T-helper 2 cell treated with Interferon-gamma antibody and Interleukin-4, amounts not matched to agents 5 μg/mL and 100 μg/mL, for 36 hours (primary cell): ENCODE measurements around the gene NACC2.
A peak's percentile ranks its signal among the peaks of the same experiment; 100 is the strongest.

ENCODE experiments used
- DNase-seq: peaks from one replicate; pipeline ENCODE4 v3.0.0; 2021; ENCODE audit warnings: low spot score
- H3K27ac Mint-ChIP-seq: one replicate; pipeline ENCODE4 v1.8.0; 2021; ENCODE audit warnings: mild to moderate bottlenecking, mixed read lengths
- H3K27me3 Mint-ChIP-seq: one replicate; pipeline ENCODE4 v1.8.0; 2021; ENCODE audit warnings: low read depth, mixed read lengths
- H3K36me3 Mint-ChIP-seq: one replicate; pipeline ENCODE4 v1.8.0; 2021; ENCODE audit warnings: low read depth, mixed read lengths
- H3K4me1 Mint-ChIP-seq: one replicate; pipeline ENCODE4 v1.8.0; 2021; ENCODE audit warnings: low read depth, mixed read lengths
- H3K4me3 Mint-ChIP-seq: one replicate; pipeline ENCODE4 v1.8.0; 2022; ENCODE audit warnings: mild to moderate bottlenecking, moderate library complexity, mixed read lengths
- H3K9me3 Mint-ChIP-seq: one replicate; pipeline ENCODE4 v1.8.0; 2021; ENCODE audit warnings: mixed read lengths

The NACC2 gene

DNA sequence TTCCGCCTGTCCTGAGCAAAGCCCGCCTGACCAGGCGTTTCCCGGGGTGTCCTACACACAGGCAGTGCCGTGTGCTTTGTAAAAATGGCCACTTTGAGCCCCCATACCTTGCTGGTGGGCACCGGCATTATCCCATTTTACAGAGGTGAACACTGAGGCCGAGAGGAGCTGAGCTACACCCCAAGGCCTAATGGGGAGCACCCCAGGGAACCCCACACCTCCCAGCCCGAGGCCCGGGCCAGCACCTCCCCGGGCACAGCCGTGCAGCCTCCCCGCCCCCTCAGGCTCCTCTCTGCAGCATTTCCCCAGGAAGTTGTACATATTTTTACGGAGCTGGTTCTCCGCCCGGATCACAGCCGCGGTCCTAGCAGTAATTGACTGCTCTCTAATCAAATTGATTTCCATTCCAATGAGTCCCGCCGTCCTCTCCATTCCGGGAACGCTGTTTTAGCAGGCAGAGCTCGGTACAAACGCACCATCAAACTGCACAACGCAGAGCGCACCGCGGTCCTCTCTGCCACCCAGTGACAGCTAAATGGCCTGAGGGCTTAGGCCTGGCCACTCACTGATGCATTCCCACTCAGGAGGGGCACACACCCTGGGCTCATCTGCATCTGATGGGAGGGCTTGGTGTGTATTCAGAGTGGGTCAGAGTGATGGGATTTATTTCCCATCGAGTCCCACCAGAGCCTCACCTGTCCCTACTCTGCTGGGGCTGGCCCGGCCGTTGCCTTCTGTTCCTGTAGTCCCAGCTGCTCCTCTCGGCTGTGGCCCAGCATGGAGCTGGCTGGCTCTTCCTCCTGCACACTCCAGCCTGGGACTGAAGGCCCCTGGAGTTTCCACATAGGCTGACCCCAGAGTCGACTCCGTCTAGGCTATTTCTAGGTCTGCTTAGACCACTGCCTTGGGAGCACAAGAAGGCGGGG is 97.7 kb downstream of the NACC2 start:
- Mint-ChIP-seq H3K36me3 (no peaks in the 10 kb centered on the region), H3K4me1 (no peaks in the 10 kb centered on the region), H3K4me3 (no peak overlapping the region), H3K9me3 (no peaks in the 10 kb centered on the region), H3K27ac (no peak overlapping the region), H3K27me3 (no peaks in the 10 kb centered on the region)
- DNase-seq: no peak

DNA sequence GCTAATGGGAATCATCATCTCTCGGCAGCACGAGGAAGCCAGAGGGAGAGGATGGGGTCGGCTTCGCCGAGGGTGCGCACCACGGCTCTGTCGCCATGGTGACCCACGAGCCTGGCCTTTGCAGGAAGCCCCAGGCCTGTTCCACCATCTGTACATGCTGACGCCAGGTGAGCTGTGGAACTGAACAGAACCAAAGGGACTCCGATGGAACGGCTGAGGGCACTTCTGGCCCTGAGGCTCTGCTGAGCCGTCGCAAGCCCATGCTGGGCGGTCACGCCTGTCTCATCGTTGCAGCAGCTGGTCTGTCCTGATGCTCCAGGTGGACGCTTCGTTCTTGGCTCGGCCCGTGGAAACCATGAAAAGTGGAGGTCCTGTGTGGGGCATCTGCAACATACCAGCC is 99.3 kb downstream of the NACC2 start:
- no peak overlapping the region for H3K27ac Mint-ChIP-seq
- H3K4me1 Mint-ChIP-seq: no peaks in the 10 kb centered on the region
- no peak overlapping the region for H3K4me3 Mint-ChIP-seq
- DNase-seq: no peak
- no peaks in the 10 kb centered on the region for H3K27me3 Mint-ChIP-seq
- H3K36me3 Mint-ChIP-seq: no peaks in the 10 kb centered on the region
- H3K9me3 Mint-ChIP-seq: no peaks in the 10 kb centered on the region

DNA sequence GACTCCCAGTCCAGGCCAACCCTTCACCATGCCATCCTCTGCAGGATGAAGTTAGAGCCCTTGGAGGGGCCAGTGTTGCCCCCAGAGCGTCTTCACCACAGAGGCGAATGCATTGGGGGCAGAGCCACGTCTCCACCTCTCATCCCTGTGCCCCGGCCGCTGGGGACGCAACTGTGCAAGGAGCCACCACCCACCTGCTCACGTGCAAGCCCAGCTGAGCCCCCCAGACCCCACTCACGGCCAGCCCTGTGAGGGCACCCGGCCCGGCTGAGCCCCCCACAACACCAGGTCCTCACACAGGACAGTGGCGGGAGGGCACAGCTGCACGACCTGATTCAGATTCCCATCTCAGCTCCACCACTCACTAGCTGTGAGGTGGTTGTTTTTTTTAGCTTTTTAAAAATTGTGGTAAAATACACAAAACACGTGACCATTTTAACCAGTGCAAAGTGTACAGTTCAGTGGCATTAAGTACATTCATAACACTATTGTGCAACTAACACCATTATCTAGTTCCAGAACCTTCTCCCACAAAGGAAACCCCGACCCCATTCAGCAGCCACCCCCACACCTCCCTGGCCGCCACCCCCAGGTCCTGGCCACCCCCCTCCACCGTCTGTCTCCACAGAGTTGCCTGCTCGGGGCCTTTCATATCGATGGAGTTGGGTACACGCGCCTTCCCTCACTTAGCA is 100.4 kb downstream of the NACC2 start:
- no peaks in the 10 kb centered on the region for H3K36me3 Mint-ChIP-seq
- no peaks in the 10 kb centered on the region for H3K9me3 Mint-ChIP-seq
- DNase-seq: no peak
- no peaks in the 10 kb centered on the region for H3K4me1 Mint-ChIP-seq
- H3K27me3 Mint-ChIP-seq: peaks cover 2% of the 10 kb centered on the region
- no peak overlapping the region for H3K27ac Mint-ChIP-seq
- no peak overlapping the region for H3K4me3 Mint-ChIP-seq

DNA sequence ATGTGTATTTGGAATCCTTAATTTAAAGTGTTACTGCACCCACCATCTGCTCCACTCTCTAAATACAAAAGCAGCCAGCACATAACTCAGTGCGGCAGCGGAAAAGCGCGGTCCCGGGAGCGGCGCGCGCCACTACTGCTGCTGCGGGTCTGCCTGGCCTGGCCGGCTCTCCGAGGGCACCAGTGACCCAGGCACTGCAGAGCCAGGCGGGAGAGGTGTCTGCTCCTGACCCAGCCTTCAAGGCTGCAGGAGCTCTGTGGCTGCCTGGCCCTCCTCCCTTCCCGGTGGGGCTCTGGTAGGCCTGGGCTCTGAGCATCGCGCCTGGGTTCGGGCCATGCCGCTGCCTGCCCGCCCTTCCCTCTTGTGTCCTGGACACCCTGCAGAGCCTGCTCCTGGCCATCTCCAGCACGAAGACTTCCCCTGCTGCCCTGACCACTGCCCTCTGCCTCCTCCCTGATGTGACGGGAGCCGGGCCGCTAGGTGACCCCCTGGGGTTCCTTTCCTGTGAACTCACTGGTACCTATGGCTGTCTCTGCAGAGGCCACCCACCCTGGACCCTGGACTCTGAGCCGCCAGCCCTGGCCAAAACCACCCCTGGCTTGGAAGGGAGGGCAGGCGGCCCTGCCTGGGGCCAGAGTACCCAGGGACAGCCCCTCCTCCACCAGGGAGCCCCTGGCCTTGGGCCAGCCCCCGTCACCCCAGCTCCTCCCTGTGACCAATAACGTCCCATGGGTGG is 101.2 kb downstream of the NACC2 start:
- peaks cover 3% of the 10 kb centered on the region for H3K27me3 Mint-ChIP-seq
- no peaks in the 10 kb centered on the region for H3K9me3 Mint-ChIP-seq
- H3K4me3 Mint-ChIP-seq: no peak overlapping the region
- no peaks in the 10 kb centered on the region for H3K36me3 Mint-ChIP-seq
- no peak for DNase-seq
- H3K4me1 Mint-ChIP-seq: no peaks in the 10 kb centered on the region
- no peak overlapping the region for H3K27ac Mint-ChIP-seq

DNA sequence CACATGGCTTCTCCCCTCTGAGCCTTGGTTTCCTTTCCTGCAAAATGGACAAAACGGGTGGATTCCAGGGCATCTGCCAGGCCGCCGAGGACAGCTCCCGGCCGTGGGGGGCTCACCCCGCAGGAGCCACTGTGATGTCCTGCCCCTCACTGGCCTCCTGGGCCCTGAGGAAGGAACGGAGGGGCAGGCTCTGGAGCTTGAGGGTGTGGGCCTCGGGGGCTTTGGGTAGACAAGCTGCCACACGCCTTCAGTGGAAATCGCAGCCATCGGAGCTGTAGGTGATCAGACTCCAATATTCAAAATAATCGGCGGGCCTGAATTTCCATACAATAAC is 101.7 kb downstream of the NACC2 start:
- no peaks in the 10 kb centered on the region for H3K9me3 Mint-ChIP-seq

DNA sequence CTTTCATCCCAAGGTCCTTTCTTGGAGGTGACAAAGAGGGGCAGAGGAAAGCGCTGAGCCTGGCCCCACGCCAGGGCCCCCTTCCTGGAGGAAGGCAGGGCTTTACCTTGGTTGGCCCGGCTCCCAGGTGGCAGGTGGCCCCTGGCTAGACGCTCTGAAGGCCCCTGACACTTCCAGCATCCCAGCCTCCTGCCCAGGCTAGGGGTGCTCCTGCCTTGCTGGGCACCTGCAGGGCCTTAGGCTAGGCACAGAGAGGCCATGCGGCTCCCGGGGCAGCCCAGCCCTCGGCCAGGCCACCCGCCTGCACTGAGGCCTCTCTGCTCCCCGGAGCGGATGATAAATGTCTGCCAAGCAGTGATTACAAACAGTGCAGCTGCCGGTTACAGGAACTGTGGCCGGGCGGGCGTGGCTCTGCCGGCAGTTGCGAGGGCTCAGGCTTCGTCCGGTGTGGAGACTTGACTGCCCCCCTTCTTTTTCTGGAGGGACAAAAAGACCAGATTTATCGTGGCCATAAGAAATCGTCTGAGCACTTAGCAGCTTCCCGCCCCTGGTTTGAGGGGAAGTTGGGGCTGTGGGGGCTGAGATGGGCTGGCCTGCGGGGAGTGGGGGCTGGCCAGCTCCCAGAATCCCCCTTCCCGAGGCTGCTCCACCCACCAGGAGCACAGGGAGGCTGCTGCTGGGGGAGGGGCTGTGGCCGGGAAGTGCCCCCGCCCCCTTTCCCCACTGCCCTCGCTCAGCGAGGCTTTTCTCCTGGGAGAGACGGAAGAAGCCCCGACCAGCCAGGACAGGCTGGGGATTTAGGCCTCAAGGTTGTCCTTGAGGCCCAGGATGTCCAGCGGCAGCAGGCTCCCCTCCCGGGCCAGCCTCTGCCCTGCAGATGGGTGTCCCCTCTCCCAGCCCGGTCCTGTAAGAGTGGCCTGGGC is 102.3 kb downstream of the NACC2 start:
- Mint-ChIP-seq H3K36me3 (no peaks in the 10 kb centered on the region), H3K4me3 (no peak overlapping the region), H3K27me3 (peaks cover 3% of the 10 kb centered on the region), H3K4me1 (no peaks in the 10 kb centered on the region), H3K27ac (no peak overlapping the region), H3K9me3 (no peaks in the 10 kb centered on the region)
- DNase-seq: peak; percentile 22

More for the DNA sequence above, 101.7 kb downstream of the NACC2 start:
- DNase-seq: no peak
- no peak overlapping the region for H3K27ac Mint-ChIP-seq
- no peaks in the 10 kb centered on the region for H3K36me3 Mint-ChIP-seq
- no peak overlapping the region for H3K4me3 Mint-ChIP-seq
- no peaks in the 10 kb centered on the region for H3K4me1 Mint-ChIP-seq
- peaks cover 3% of the 10 kb centered on the region for H3K27me3 Mint-ChIP-seq

DNA sequence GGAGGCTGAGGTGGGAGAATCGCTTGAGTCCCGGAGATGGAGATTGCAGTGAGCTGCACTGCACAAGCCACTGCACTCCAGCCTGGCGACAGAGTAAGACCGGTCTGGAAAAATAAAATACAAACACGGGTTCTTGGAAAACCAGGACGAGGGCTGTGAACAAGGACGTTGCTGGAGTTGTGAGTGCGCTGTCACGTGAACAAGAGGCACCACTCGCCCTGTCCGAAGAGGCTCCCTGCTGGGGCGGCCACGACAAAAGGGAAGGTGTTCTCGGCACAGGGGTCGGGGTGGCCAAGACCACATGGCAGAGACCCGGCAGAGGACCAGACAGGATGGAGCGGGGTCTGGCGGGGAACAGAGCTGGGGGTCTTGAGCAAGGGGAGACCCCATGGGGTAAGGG is 103.3 kb downstream of the NACC2 start:
- no peaks in the 10 kb centered on the region for H3K9me3 Mint-ChIP-seq
- H3K36me3 Mint-ChIP-seq: no peaks in the 10 kb centered on the region
- no peak overlapping the region for H3K4me3 Mint-ChIP-seq
- H3K4me1 Mint-ChIP-seq: no peaks in the 10 kb centered on the region
- DNase-seq: no peak
- no peak overlapping the region for H3K27ac Mint-ChIP-seq
- H3K27me3 Mint-ChIP-seq: peaks cover 3% of the 10 kb centered on the region

DNA sequence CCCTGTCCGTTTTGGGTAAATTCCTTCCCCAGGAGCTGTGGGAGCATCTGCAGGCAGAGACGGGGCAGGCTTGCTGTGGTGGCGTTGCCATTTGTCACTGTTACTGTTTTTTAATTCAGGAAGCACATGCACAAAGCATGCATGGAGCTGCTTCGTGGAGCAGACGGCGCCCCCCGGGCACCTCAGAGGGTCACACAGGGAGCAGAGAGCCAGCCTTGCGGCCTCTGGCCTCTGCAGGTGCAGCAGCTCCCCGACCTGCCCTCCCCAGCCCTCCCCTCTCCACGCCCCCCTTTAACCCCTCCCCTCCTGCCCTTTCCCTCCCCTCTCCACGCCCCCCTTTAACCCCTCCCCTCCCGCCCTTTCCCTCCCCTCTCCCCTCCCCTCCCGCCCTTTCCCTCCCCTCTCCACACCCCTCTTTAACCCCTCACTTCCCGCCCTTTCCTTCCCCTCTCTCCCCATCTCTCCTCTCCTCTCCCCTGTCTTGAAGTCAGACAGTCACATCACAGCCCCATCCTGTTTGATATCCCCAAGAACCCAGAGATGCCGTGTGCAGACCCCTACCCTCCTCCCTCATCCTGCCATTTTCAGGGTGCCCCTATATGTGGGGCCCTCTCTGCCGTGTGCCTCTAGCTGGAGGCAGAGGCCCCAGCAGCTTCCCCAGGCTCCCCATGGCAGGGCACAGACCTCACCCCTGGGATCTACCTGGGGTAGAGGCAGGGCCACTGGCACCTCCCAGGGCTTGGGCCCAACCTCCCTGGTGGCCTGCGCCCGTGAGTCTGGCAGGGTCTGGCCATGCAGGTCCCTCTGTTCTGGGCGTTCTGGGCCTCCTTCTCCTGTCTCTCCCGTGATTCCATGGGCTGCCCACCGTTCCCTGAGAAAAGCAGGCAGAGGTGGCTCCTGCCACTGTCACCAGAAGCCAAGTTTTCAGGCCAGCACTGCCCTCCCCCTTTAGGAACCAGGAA is 104.3 kb downstream of the NACC2 start:
- no peaks in the 10 kb centered on the region for H3K36me3 Mint-ChIP-seq
- no peak overlapping the region for H3K27ac Mint-ChIP-seq
- no peak for DNase-seq
- H3K4me1 Mint-ChIP-seq: no peaks in the 10 kb centered on the region
- H3K4me3 Mint-ChIP-seq: no peak overlapping the region
- H3K9me3 Mint-ChIP-seq: no peaks in the 10 kb centered on the region
- H3K27me3 Mint-ChIP-seq: peaks cover 3% of the 10 kb centered on the region

DNA sequence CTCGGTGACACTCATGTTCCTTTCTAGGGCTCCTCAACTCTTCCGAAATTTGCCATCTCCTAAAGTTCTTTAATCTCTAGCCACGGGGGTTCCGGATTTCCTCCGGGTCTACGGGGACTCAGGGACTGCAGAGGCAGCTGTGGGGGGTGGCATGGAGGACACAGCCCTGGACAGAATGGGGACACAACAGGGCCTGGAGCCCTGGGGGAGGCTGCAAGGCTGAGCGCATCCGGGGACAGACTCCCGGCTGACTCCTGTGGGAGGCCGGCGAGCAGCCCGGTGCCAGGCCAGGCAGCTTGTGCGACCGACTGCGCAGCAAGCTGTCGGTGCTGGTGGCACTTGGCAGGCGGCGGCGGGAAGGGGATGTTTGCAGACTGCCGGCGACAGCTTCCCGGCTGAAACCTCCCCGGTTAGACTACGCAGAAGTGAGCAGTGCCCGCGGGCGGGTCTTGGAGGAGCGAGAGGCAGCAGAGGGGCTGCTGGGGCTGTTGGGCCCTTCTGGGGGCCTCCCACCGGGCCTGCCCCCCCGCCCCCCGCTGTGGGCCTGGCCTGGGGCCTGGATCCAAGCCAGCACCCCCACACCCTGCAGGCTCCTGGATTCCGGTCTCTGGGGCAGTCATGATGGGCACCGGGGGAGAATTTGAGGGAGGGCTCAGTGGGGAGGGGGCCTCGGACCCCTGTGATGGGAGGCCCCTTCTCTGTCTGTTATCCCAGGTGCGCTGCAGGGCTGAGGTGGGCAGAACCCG is 105.2 kb downstream of the NACC2 start:
- Mint-ChIP-seq H3K27ac (no peak overlapping the region), H3K4me1 (no peaks in the 10 kb centered on the region), H3K27me3 (peaks cover 3% of the 10 kb centered on the region), H3K36me3 (no peaks in the 10 kb centered on the region), H3K9me3 (no peaks in the 10 kb centered on the region), H3K4me3 (no peak overlapping the region)
- DNase-seq: no peak

DNA sequence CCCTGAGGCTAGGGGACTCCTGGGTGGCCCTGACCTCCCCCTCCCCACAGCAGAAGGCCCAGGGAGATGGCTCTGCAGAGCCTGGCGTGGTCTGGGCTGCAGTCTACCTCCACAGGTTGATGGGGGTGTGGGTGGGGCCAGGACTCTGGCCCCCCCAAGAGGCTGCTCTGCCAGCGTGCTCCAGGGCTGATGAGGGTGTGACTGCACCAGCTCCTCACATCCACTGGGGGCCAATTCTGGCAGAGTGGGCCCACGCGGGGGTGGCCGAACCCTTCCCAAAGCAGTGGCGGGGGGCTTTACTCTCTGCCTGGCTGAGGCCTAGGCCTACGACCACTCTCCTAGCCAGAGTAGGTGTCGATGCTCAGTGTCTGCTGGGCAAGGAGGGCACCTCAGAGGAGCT is 105.9 kb downstream of the NACC2 start:
- H3K4me1 Mint-ChIP-seq: no peaks in the 10 kb centered on the region
- no peaks in the 10 kb centered on the region for H3K36me3 Mint-ChIP-seq
- H3K4me3 Mint-ChIP-seq: no peak overlapping the region
- peaks cover 3% of the 10 kb centered on the region for H3K27me3 Mint-ChIP-seq
- H3K9me3 Mint-ChIP-seq: no peaks in the 10 kb centered on the region
- no peak overlapping the region for H3K27ac Mint-ChIP-seq
- DNase-seq: no peak

DNA sequence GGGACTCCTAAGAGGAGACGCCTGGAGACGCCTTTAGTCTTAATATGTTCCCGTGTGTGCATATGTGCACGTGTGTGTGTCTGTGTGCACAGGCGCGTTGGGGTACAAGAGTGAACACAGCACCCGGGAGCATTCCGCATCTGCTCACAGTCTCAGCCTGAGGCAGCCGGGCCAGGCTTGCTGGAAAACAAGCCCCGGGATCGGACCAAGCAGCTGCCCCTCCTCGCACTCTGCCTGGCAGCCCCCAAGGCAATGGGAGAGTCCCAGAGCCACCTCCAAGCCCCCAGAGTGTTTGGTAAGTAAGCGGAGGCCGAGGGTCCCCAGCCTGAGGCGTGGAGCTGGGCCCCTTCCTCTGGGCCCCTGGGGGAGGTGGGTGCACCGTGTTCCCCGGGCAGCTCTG is 106.6 kb downstream of the NACC2 start:
- DNase-seq: no peak
- no peaks in the 10 kb centered on the region for H3K4me1 Mint-ChIP-seq
- no peak overlapping the region for H3K4me3 Mint-ChIP-seq
- no peaks in the 10 kb centered on the region for H3K36me3 Mint-ChIP-seq
- H3K27ac Mint-ChIP-seq: no peak overlapping the region
- peaks cover 3% of the 10 kb centered on the region for H3K27me3 Mint-ChIP-seq
- no peaks in the 10 kb centered on the region for H3K9me3 Mint-ChIP-seq

DNA sequence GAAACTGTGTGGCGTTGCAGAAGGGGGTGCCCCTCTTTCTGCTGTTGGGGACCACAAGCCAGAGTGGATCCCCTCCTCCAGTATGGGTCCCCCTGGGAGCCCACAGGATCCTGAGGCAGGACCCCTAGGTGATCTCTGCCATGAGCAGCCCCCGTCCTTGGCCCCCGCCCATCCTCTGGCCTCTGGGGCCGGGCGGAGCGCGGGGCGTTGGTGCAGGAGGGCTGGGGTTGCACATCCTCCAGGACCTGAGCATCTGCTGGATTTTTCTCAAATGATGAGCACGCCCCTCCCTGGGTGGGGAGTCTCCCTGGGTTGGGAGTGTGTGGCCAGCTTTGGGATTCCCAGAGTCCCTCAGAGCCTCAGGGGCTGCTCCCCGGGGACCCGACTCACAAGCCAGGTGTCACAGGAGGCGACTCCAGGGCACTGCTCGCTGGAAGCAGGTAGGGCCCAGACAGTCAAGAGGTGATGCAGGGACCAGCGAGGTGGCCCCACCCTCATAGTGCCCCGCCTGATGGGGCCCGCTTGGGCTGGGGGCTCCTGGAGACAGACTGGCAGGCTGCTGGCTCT is 107.2 kb downstream of the NACC2 start:
- no peak overlapping the region for H3K27ac Mint-ChIP-seq
- H3K9me3 Mint-ChIP-seq: no peaks in the 10 kb centered on the region
- H3K36me3 Mint-ChIP-seq: no peaks in the 10 kb centered on the region
- H3K4me3 Mint-ChIP-seq: no peak overlapping the region
- DNase-seq: no peak
- H3K4me1 Mint-ChIP-seq: no peaks in the 10 kb centered on the region
- peaks cover 3% of the 10 kb centered on the region for H3K27me3 Mint-ChIP-seq
